OCI-LY1 (cell line): ENCODE data around the gene PLBD2.

Experiments used
- EZH2 ChIP-seq: fragments of 200-600 bp; sonication (generic), shearing (Covaris generic); IDR thresholded peaks from 2 replicates; pipeline ENCODE4 v1.8.0; 2017; ENCODE audit warnings: borderline replicate concordance, mixed run types, mild to moderate bottlenecking, antibody characterized with exemption, low read length, moderate library complexity, mixed read lengths
- TF ChIP-seq, protein P1 (sequence below): fragments of 200-600 bp; sonication (generic), shearing (Covaris generic); IDR thresholded peaks from 2 replicates; pipeline ENCODE4 v1.5.1; 2017; ENCODE audit warnings: mild to moderate bottlenecking, antibody characterized with exemption, low read length, moderate library complexity, mixed read lengths

DNA sequence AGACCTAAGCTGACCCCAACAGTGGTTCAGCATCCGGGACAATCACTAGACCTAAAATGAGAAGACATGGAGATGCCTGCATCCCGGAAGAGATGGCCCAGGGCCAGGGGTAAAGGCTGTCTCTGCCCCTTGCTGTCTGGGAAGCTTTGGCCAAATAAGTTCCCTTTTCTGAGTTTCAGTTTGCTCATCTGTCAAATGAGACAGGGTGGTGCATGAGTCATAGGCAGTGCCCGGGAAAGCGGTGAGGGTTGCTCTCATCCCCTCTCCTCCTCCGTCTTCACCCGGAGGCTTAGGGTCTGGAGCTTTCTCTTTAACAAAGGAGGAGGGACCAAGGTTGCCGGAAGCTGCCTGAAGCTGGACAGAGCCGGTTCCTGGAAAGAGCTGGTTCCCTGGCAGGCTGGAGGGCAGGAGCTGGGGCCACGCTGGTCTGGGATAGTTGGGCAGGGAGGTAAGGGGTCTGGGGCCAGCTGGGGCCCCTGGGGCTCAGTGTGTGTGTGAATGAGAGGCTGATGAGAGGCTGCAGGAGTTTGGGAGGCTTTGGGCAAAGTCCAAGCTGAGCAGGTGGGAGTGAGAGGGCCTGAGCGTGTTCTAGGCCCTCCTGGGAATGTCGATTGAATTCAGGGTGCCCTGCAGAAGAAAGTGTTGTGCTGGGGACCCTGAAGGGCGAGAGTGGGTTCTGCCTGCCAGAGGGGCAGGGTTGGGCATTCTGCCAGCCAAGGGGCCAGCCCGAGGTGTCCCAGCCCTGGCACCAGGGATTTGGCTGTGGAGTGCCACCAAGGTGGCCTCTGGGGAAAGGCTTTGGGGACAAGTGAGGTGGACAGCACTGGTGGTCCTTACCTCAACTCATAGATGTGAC is 63.9 kb downstream of the PLBD2 start, which contains the start of gene SDSL:
- TF ChIP-seq, protein P1, sequence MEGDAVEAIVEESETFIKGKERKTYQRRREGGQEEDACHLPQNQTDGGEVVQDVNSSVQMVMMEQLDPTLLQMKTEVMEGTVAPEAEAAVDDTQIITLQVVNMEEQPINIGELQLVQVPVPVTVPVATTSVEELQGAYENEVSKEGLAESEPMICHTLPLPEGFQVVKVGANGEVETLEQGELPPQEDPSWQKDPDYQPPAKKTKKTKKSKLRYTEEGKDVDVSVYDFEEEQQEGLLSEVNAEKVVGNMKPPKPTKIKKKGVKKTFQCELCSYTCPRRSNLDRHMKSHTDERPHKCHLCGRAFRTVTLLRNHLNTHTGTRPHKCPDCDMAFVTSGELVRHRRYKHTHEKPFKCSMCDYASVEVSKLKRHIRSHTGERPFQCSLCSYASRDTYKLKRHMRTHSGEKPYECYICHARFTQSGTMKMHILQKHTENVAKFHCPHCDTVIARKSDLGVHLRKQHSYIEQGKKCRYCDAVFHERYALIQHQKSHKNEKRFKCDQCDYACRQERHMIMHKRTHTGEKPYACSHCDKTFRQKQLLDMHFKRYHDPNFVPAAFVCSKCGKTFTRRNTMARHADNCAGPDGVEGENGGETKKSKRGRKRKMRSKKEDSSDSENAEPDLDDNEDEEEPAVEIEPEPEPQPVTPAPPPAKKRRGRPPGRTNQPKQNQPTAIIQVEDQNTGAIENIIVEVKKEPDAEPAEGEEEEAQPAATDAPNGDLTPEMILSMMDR: no peak
- TF ChIP-seq EZH2: no peak
